BLaER1 treated with 17β-estradiol and CSF1 and Interleukin-3, amounts not matched to agents 10 nM and 100 nM (cell line): ENCODE measurements around the gene TCEA2.

Experiments
- H3K27ac ChIP-seq, 11 experiments: shearing (Covaris generic); formaldehyde crosslinking; 2 replicates each; pipeline ENCODE4 v1.8.1; 2022
- H3K27me3 ChIP-seq, 11 experiments: shearing (Covaris generic); formaldehyde crosslinking; 2 replicates each; pipeline ENCODE4 v1.8.1; 2022
- H3K36me3 ChIP-seq, 11 experiments: shearing (Covaris generic); formaldehyde crosslinking; 2 replicates each; pipeline ENCODE4 v1.8.1; 2022
- H3K4me1 ChIP-seq, 10 experiments: shearing (Covaris generic); formaldehyde crosslinking; 2 replicates each; pipeline ENCODE4 v1.8.1; 2022
- H3K4me2 ChIP-seq, 11 experiments: shearing (Covaris generic); formaldehyde crosslinking; 2 replicates each; pipeline ENCODE4 v1.8.1; 2022
- H3K4me3 ChIP-seq, 10 experiments: shearing (Covaris generic); formaldehyde crosslinking; 2 replicates each; pipeline ENCODE4 v1.8.1; 2022
- H3K9ac ChIP-seq, 11 experiments: shearing (Covaris generic); formaldehyde crosslinking; 2 replicates each; pipeline ENCODE4 v1.8.1; 2022
- H3K9me3 ChIP-seq, 11 experiments: shearing (Covaris generic); formaldehyde crosslinking; replicated peaks in 1 of 11; 2 replicates each; pipeline ENCODE4 v1.8.1; 2022
- H4K20me1 ChIP-seq, 11 experiments: shearing (Covaris generic); formaldehyde crosslinking; 2 replicates each; pipeline ENCODE4 v1.8.1; 2022
- Cebpa-rat ChIP-seq, 11 experiments: shearing (Covaris generic); IDR thresholded peaks; 2 replicates each; pipeline ENCODE4 v1.8.1; 2022

TCEA2 gene

DNA sequence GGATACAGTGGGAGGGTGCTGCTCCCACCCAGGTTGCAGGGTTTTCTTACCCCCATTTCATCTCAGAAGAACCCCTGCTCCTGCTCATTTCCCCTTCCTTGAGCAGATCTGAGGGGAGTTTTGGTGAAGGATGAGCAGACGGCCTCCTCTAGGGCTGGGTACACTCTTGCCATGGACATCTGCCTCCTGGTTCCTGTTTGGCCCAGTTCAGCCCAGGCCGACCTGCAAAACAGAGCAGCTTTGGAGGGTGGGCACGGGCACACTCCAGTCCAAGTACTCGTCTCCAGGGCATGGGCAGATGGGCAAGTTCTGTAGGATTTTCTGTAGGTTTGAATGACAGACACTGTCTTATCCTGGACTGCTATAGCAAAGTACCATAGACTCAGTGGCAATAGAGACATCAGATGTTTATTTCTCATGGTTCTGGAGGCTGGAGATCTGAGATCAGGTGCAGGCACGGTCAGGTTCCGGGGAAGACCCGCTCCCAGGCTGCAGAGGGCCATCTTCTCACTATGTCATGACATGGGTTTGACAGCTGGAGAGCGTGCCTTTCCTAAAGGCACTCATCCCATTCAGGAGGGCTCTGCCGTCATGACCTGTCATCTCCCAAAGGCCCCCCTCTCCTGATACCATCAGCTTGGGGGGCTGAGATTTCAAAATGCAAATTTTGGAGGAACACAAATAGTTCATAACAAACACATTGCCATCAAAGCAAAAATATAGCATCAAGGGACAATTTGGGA lies 38.1 kb downstream of the TCEA2 start:
- Histone ChIP-seq H3K9ac (0 out of 22 replicates have a peak overlapping the region, but pooled peaks of 2 of the 11 experiments have one; percentile 4 to 29), H3K27me3 (peaks cover 29 to 46% (median 40%) of the 10 kb centered on the region in 11 experiments), H3K36me3 (peaks cover 0 to 30% (median 0%) of the 10 kb centered on the region in 11 experiments; a peak in 10 of 22 replicates), H3K27ac (no peak overlapping the region), H4K20me1 (peaks cover 0 to 49% (median 13%) of the 10 kb centered on the region in 11 experiments; a peak in 13 of 22 replicates), H3K4me1 (peaks cover 4 to 48% (median 39%) of the 10 kb centered on the region in 10 experiments; a peak in 18 of 20 replicates), H3K9me3 (no peaks in the 10 kb centered on the region), H3K4me3 (no peak overlapping the region; a peak in 1 of 20 replicates), H3K4me2 (peak overlapping the region; percentile 64 to 88 (median 82); a peak in 18 of 22 replicates)
- TF ChIP-seq Cebpa-rat (IDR thresholded peaks at IDR 0.05): no peak

- no peak for TF ChIP-seq Cebpa-rat (IDR thresholded peaks at IDR 0.05)
- Histone ChIP-seq H3K9ac (peak overlapping the region in 7 of 11 experiments; percentile 9 to 41 (median 35); a peak in 9 of 22 replicates), H3K27ac (no peak overlapping the region), H3K9me3 (no peaks in the 10 kb centered on the region), H4K20me1 (peaks cover 0 to 54% (median 13%) of the 10 kb centered on the region in 11 experiments; a peak in 13 of 22 replicates), H3K4me1 (peaks cover 4 to 52% (median 41%) of the 10 kb centered on the region in 10 experiments; a peak in 18 of 20 replicates), H3K4me3 (peak overlapping the region; percentile 37 to 63 (median 48); a peak in 19 of 20 replicates), H3K27me3 (peaks cover 29 to 46% (median 40%) of the 10 kb centered on the region in 11 experiments), H3K36me3 (peaks cover 0 to 30% (median 0%) of the 10 kb centered on the region in 11 experiments; a peak in 10 of 22 replicates), H3K4me2 (peak overlapping the region; percentile 64 to 88 (median 82))
Observed at GRCh38 chr20:64101731-64102621, 39.0 kb downstream of the TCEA2 start.

- Histone ChIP-seq H3K36me3 (peaks cover 0 to 22% (median 0%) of the 10 kb centered on the region in 11 experiments; a peak in 10 of 22 replicates), H3K4me2 (peak overlapping the region; percentile 64 to 88 (median 82)), H3K27ac (no peak overlapping the region), H3K9me3 (no peaks in the 10 kb centered on the region), H3K27me3 (peaks cover 29 to 46% (median 40%) of the 10 kb centered on the region in 11 experiments), H4K20me1 (peaks cover 0 to 60% (median 13%) of the 10 kb centered on the region in 11 experiments; a peak in 13 of 22 replicates), H3K4me3 (peak overlapping the region in 9 of 10 experiments; percentile 37 to 63 (median 48); a peak in 10 of 20 replicates), H3K4me1 (peaks cover 13 to 60% (median 50%) of the 10 kb centered on the region in 10 experiments), H3K9ac (peak overlapping the region in 1 of 11 experiments; percentile 41; a peak in 1 of 22 replicates)
- no peak for TF ChIP-seq Cebpa-rat (IDR thresholded peaks at IDR 0.05)
Observed at GRCh38 chr20:64102647-64103354, 39.8 kb downstream of the TCEA2 start.

DNA sequence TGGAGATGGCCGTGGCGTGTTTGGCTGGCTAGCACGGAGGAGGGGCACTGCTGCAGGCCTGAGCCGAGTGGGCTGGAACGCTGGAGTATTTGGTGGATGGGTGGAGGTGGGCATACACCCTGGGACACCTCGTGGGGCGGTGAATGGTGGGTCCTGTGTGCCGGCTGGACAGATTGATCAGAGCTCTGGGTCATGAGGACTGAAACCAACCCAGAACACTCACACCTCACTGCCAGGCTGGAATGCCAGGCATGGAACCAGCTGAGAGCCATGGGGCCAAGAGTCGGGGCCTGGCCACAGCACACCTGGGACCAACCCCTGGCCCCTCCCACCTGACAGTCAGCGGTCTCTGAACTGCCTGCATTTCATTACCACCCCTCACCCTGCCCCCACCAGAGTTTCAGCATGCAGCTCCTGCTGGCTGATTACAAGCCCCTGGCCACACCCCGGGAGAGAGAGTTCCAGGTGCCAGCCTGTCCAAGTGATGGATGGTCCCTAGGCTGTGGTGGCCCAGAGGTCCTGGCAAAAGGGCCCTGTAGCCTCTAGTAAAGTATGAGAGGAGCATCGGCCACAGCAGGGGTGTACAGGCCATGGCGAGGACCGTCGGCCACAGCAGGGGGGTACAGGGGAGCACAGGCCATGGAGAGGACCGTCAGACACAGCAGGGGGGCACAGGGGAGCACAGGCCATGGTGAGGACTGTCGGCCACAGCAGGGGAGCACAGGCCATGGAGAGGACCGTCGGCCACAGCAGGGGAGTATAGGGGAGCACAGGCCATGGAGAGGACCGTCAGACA lies 41.1 kb downstream of the TCEA2 start:
- peaks cover 29 to 46% (median 40%) of the 10 kb centered on the region in 11 experiments for H3K27me3 ChIP-seq
- no peak for TF ChIP-seq Cebpa-rat (IDR thresholded peaks at IDR 0.05)
- peaks cover 0 to 10% (median 0%) of the 10 kb centered on the region in 11 experiments; a peak in 5 of 22 replicates for H3K36me3 ChIP-seq
- no peaks in the 10 kb centered on the region for H3K9me3 ChIP-seq
- H4K20me1 ChIP-seq: peaks cover 0 to 65% (median 13%) of the 10 kb centered on the region in 11 experiments; a peak in 13 of 22 replicates
- no peak overlapping the region; a peak in 1 of 22 replicates for H3K4me2 ChIP-seq
- H3K9ac ChIP-seq: no peak overlapping the region
- peaks cover 21 to 71% (median 60%) of the 10 kb centered on the region in 10 experiments for H3K4me1 ChIP-seq
- no peak overlapping the region for H3K4me3 ChIP-seq
- H3K27ac ChIP-seq: no peak overlapping the region

DNA sequence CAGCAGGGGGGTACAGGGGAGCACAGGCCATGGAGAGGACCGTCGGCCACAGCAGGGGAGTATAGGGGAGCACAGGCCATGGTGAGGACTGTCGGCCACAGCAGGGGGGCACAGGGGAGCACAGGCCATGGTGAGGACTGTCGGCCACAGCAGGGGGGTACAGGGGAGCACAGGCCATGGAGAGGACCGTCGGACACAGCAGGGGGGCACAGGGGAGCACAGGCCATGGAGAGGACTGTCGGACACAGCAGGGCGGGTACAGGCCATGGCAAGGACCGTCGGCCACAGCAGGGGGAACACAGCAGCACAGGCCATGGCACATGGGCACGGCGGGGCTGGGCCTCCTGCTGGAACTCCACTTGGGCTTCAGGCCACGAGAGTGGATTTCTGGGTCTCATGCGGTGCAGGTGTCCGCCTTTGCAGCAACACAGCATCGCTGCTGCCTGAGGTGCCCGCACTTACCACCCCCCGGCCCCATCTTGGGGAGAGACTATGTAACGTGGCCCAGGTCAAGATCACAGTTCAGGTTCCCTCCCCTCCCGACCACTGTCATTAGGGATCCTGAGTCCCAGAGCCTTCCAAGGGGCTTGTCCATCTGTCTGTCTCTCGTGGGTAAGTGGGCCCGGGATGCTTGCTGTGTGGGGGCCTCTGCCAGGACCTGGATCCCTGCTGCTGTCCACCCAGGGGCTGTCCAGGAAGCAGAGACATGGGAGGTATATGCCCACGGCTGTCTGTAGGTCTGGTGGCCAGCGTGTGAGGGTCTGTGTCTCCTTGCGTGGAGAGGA lies 41.9 kb downstream of the TCEA2 start:
- Histone ChIP-seq H4K20me1 (peaks cover 0 to 62% (median 13%) of the 10 kb centered on the region in 11 experiments; a peak in 11 of 22 replicates), H3K4me2 (no peak overlapping the region), H3K36me3 (peaks cover 0 to 2% (median 0%) of the 10 kb centered on the region in 11 experiments; a peak in 2 of 22 replicates), H3K9ac (no peak overlapping the region), H3K4me1 (peaks cover 21 to 71% (median 60%) of the 10 kb centered on the region in 10 experiments), H3K27ac (no peak overlapping the region), H3K9me3 (no peaks in the 10 kb centered on the region), H3K27me3 (peaks cover 29 to 44% (median 40%) of the 10 kb centered on the region in 11 experiments), H3K4me3 (no peak overlapping the region)
- TF ChIP-seq Cebpa-rat (IDR thresholded peaks at IDR 0.05): no peak

DNA sequence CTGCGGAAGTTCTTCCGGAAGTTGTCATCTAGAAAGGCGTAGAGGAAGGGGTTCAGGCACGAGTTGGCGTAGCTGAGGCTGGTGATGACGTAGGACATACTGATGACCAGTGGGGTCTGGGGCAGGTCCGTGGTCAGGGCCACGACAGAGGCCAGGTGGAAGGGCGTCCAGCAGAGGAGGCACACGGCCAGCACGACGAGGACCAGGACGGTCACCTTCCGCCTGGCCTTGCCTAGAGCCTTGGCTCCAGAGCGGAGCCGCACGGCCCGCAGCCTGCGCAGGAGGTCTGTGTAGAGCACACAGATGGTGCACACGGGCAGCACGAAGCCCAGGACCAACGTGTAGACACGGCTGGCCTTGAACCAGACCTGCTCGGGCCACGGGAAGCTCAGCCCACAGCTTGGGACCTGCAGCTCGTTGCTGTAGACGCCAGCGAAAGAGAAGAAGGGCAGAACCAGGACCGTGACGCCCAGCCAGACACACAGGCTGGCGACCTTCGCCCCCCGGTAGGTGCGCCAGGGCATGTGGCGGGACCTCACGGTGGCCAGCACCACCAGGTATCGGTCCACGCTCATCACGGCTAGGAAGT lies 42.9 kb downstream of the TCEA2 start:
- peaks cover 0 to 51% (median 7%) of the 10 kb centered on the region in 11 experiments; a peak in 10 of 22 replicates for H4K20me1 ChIP-seq
- no peak overlapping the region for H3K9ac ChIP-seq
- no peaks in the 10 kb centered on the region for H3K9me3 ChIP-seq
- peaks cover 21 to 71% (median 59%) of the 10 kb centered on the region in 10 experiments for H3K4me1 ChIP-seq
- H3K4me3 ChIP-seq: no peak overlapping the region
- H3K27me3 ChIP-seq: peaks cover 26 to 34% (median 31%) of the 10 kb centered on the region in 11 experiments
- H3K27ac ChIP-seq: no peak overlapping the region
- no peaks in the 10 kb centered on the region for H3K36me3 ChIP-seq
- no peak for TF ChIP-seq Cebpa-rat (IDR thresholded peaks at IDR 0.05)
- no peak overlapping the region for H3K4me2 ChIP-seq
